Neutrophil (primary cell): Measurements from ENCODE around the gene PLPPR5.

Experiments used
- H3K27ac ChIP-seq: fragments of 200-600 bp; sonication (generic); 2 replicates; pipeline ENCODE4 v1.5.1; 2016; ENCODE audit warnings: mild to moderate bottlenecking, moderate library complexity
- H3K27me3 ChIP-seq: fragments of 200-600 bp; sonication (generic); 2 replicates; pipeline ENCODE4 v1.6.0; 2016; ENCODE audit warnings: mild to moderate bottlenecking
- H3K36me3 ChIP-seq: fragments of 200-600 bp; sonication (generic); 2 replicates; pipeline ENCODE4 v1.5.1; 2017
- H3K4me1 ChIP-seq, 2 experiments: fragments of 200-600 bp in 1 of 2; sonication (generic) in 1 of 2; 1 replicate in 1 of 2; 2 replicates in 1 of 2; pipeline versions ENCODE4 v1.5.1 to v1.6.1; 2013 to 2016; ENCODE audit warnings: low read depth in 1 of 2, low read length in 1 of 2, mild to moderate bottlenecking in 1 of 2, moderate library complexity in 1 of 2; ENCODE audit not compliant: control insufficient read depth in 1 of 2, insufficient read depth in 1 of 2
- H3K4me3 ChIP-seq, 2 experiments: fragments of 200-600 bp in 1 of 2; sonication (generic) in 1 of 2; 1 replicate in 1 of 2; 2 replicates in 1 of 2; pipeline ENCODE4 v1.5.1; 2013 to 2016; ENCODE audit warnings: low read depth in 1 of 2, low read length in 1 of 2, mild to moderate bottlenecking in 1 of 2, moderate library complexity in 1 of 2
- H3K9me3 ChIP-seq: fragments of 200-600 bp; sonication (generic); 2 replicates; pipeline ENCODE4 v1.5.1; 2016
- CTCF ChIP-seq: fragments of 200-600 bp; sonication (generic); IDR thresholded peaks from 2 replicates; pipeline ENCODE4 v1.5.1; 2016; ENCODE audit warnings: antibody characterized with exemption

PLPPR5 gene

DNA sequence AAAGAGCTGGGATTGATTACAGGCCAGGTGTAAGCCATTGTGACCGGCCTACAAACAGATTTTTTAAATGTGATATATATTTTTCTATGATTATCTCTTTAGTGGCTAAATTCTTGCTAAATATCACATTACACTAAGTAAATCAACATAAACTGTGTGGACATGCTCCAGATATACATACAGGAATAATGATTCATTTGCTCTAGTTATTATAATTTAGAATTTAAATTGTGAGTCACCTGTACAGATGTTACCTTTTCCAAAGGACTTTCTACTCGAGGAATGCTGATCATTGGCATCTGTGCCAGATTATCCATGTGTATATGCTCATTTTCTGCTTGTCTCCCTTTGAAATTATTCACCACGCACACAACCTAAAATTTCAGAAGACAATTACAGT is 90.1 kb downstream of the PLPPR5 start:
- no peak for TF ChIP-seq CTCF
- Histone ChIP-seq H3K36me3 (no peaks in the 10 kb centered on the region), H3K4me1 (no peaks in the 10 kb centered on the region), H3K27ac (no peak overlapping the region), H3K4me3 (no peak overlapping the region), H3K9me3 (no peaks in the 10 kb centered on the region), H3K27me3 (no peaks in the 10 kb centered on the region)

- Histone ChIP-seq H3K36me3 (no peaks in the 10 kb centered on the region), H3K4me3 (no peak overlapping the region), H3K4me1 (no peaks in the 10 kb centered on the region), H3K27ac (no peak overlapping the region), H3K27me3 (no peaks in the 10 kb centered on the region), H3K9me3 (no peaks in the 10 kb centered on the region)
- no peak for TF ChIP-seq CTCF
Observed at GRCh38 chr1:98910827-98911226, 93.8 kb downstream of the PLPPR5 start.

DNA sequence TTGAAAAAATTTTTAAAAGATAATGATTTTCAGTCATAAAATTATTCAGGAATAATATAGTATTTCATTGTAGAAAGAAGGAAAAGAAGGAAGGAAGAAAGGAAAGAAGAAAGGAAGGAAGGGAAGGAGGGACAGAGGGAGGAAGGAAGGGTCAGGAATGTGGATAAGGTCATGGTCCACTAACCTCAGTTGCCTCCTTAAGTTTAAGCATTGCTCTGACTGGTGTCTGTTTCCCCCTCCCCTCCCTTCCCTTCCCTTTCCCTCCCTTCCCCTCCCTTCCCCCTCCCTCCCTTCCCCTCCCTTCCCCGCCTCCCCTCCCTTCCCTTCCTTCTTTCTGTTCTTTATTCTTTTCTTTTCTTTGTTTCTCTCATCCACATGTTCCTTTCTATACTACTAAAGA is 95.7 kb downstream of the PLPPR5 start:
- TF ChIP-seq CTCF, result no peak
- Histone ChIP-seq H3K36me3 (no peaks in the 10 kb centered on the region), H3K27ac (no peak overlapping the region), H3K4me3 (no peak overlapping the region), H3K4me1 (no peaks in the 10 kb centered on the region), H3K9me3 (no peaks in the 10 kb centered on the region), H3K27me3 (no peaks in the 10 kb centered on the region)

GRCh38 chr1:98906809-98907208 is 97.9 kb downstream of the PLPPR5 start:
- H3K4me1 ChIP-seq, result no peaks in the 10 kb centered on the region

DNA sequence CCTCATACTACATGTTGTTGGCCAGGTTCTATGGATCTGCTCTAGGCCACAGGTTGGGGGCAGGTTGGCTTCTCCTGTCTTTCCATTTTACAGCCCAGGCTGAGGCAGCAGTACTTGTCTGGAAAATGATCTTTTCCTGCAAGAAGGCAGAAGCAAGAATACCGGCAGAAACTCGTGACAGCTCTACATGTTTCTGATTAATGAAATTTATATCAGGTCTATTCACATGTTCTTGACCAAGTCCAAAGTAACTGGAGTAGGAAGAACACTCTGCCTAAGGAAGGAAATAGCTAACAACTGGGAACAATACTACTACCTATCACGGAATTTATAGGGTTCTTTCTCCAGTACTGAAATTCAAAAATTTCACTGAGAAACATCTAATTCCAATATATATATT is 98.3 kb downstream of the PLPPR5 start:
- TF ChIP-seq CTCF, result no peak
- no peak overlapping the region for H3K4me3 ChIP-seq
- H3K9me3 ChIP-seq, result no peaks in the 10 kb centered on the region
- no peaks in the 10 kb centered on the region for H3K4me1 ChIP-seq
- no peaks in the 10 kb centered on the region for H3K36me3 ChIP-seq
- H3K27me3 ChIP-seq, result no peaks in the 10 kb centered on the region
- no peak overlapping the region for H3K27ac ChIP-seq

More at GRCh38 chr1:98906809-98907208, 97.9 kb downstream of the PLPPR5 start:
- no peaks in the 10 kb centered on the region for H3K9me3 ChIP-seq
- no peak for TF ChIP-seq CTCF
- H3K27ac ChIP-seq, result no peak overlapping the region
- no peaks in the 10 kb centered on the region for H3K36me3 ChIP-seq
- no peaks in the 10 kb centered on the region for H3K27me3 ChIP-seq
- no peak overlapping the region for H3K4me3 ChIP-seq

DNA sequence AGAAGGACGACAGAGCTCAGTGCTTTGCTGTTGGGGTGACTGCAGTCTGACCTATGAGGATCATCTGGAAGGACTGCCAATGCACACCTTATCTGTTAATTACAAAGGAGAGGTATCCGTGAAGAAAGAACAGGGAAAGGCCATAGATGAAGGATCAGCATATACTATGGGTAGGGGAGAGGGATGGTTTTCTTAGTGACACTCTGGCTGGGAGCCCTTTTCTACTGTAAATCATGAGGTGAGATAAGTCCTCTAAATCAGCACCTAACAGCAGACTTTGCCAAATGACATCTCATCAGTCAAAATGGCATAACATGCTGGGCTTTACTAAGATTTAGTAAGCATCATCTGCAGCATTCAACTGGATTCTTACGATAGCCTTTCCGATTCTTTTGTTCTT is 100.0 kb downstream of the PLPPR5 start:
- Histone ChIP-seq H3K36me3 (no peaks in the 10 kb centered on the region), H3K9me3 (no peaks in the 10 kb centered on the region), H3K27me3 (no peaks in the 10 kb centered on the region), H3K4me3 (no peak overlapping the region), H3K4me1 (no peaks in the 10 kb centered on the region), H3K27ac (no peak overlapping the region)
- TF ChIP-seq CTCF, result no peak
